Neural cell (in vitro differentiated cells): ENCODE data around the gene ARHGAP18. TPM values are rescaled to one million over a fixed set of nuclear protein-coding genes. Genes with fewer than 3 reads are reported as not detected.

ENCODE experiments used
- H2AFZ ChIP-seq: fragments of 200-600, 300-800 bp; sonication (generic), shearing (Covaris generic); 2 replicates; pipeline ENCODE4 v1.6.0; 2014; ENCODE audit warnings: low read depth, mild to moderate bottlenecking, antibody characterized with exemption, low read length, moderate library complexity
- H3F3A ChIP-seq: fragments of 200-600 bp; shearing (Covaris generic); 2 replicates; pipeline ENCODE4 v1.6.1; 2016; ENCODE audit warnings: mild to moderate bottlenecking, moderate library complexity, mixed read lengths, antibody characterized with exemption, low read length; ENCODE audit not compliant: insufficient read depth, poor library complexity, severe bottlenecking
- H3K27ac ChIP-seq: fragments of 200-600, 300-800 bp; sonication (generic), shearing (Covaris generic); 2 replicates; pipeline ENCODE4 v1.5.1; 2014; ENCODE audit warnings: mild to moderate bottlenecking, low read length, moderate library complexity
- H3K27me3 ChIP-seq: fragments of 300-800, 200-600 bp; sonication (generic), shearing (Covaris generic); 2 replicates; pipeline ENCODE4 v1.6.0; 2014; ENCODE audit warnings: mild to moderate bottlenecking, low read depth, low read length, moderate library complexity; ENCODE audit not compliant: insufficient read depth
- H3K36me3 ChIP-seq: fragments of 300-800, 200-600 bp; sonication (generic), shearing (Covaris generic); 2 replicates; pipeline ENCODE4 v1.5.1; 2014; ENCODE audit warnings: mild to moderate bottlenecking, antibody characterized with exemption, low read length, moderate library complexity; ENCODE audit not compliant: insufficient read depth
- H3K4me2 ChIP-seq: fragments of 300-800, 200-600 bp; sonication (generic), shearing (Covaris generic); 2 replicates; pipeline ENCODE4 v1.6.0; 2014; ENCODE audit warnings: mild to moderate bottlenecking, low read length
- H3K4me3 ChIP-seq: fragments of 300-800, 200-600 bp; sonication (generic), shearing (Covaris generic); 2 replicates; pipeline ENCODE4 v1.5.1; 2014; ENCODE audit warnings: mild to moderate bottlenecking, low read length, moderate library complexity
- H3K79me2 ChIP-seq: fragments of 200-600 bp; shearing (Covaris generic); replicated peaks from 2 replicates; pipeline ENCODE4 v1.6.0; 2014; ENCODE audit warnings: mild to moderate bottlenecking, low read length, moderate library complexity; ENCODE audit not compliant: insufficient read depth
- H3K9ac ChIP-seq: fragments of 300-800, 200-600 bp; sonication (generic), shearing (Covaris generic); 2 replicates; pipeline ENCODE4 v1.6.1; 2016; ENCODE audit warnings: mild to moderate bottlenecking, low read length, mixed read lengths
- H3K9me2 ChIP-seq: fragments of 200-600 bp; shearing (Covaris generic); 2 replicates; pipeline ENCODE4 v1.6.1; 2016; ENCODE audit warnings: mild to moderate bottlenecking, low read length, mixed read lengths; ENCODE audit not compliant: insufficient read depth
- H3K9me3 ChIP-seq: fragments of 200-600, 300-800 bp; sonication (generic), shearing (Covaris generic); 2 replicates; pipeline ENCODE4 v1.6.1; 2016; ENCODE audit warnings: mild to moderate bottlenecking, mixed run types, low read length, moderate library complexity, mixed read lengths
- H4K20me1 ChIP-seq: fragments of 200-600 bp; shearing (Covaris generic); 2 replicates; pipeline ENCODE4 v1.6.1; 2016; ENCODE audit warnings: mild to moderate bottlenecking, mixed run types; ENCODE audit not compliant: insufficient read depth
- EP300 ChIP-seq: fragments of 450-650 bp; conservative IDR thresholded peaks from 2 replicates; pipeline ENCODE4 v1.6.1; 2014; ENCODE audit warnings: antibody characterized with exemption, mild to moderate bottlenecking, moderate library complexity; ENCODE audit not compliant: poor library complexity, severe bottlenecking
- EZH2 ChIP-seq: fragments of 200-600, 300-800 bp; shearing (Covaris generic), sonication (generic); IDR thresholded peaks from 2 replicates; pipeline ENCODE4 v1.6.1; 2014; ENCODE audit warnings: antibody characterized with exemption, low read length, borderline replicate concordance, mild to moderate bottlenecking; ENCODE audit not compliant: insufficient read depth, poor library complexity, severe bottlenecking
- MXI1 ChIP-seq: fragments of 450-650 bp; conservative IDR thresholded peaks from 2 replicates; pipeline ENCODE4 v1.6.1; 2014; ENCODE audit warnings: antibody characterized with exemption, mild to moderate bottlenecking; ENCODE audit not compliant: poor library complexity, severe bottlenecking
- POLR2AphosphoS5 ChIP-seq: IDR thresholded peaks from 2 replicates; pipeline ENCODE4 v1.6.1; 2012
- RAD21 ChIP-seq: fragments of 450-650 bp; conservative IDR thresholded peaks from 2 replicates; pipeline ENCODE4 v1.6.1; 2014; ENCODE audit warnings: antibody characterized with exemption, mild to moderate bottlenecking, moderate library complexity
- SMC3 ChIP-seq: fragments of 450-650 bp; conservative IDR thresholded peaks from 2 replicates; pipeline ENCODE4 v1.6.1; 2014; ENCODE audit warnings: antibody characterized with exemption, mild to moderate bottlenecking, moderate library complexity; ENCODE audit not compliant: poor library complexity
- TAF1 ChIP-seq: IDR thresholded peaks from 2 replicates; pipeline ENCODE4 v1.6.1; 2012; ENCODE audit warnings: low read depth
- polyA plus RNA-seq: library from polyadenylated mRNA; depleted of rRNA; stranded (reverse); fragments of >200 nt; gene quantifications from 2 replicates; pipeline ENCODE4 v1.2.3, GENCODE V29; 2014
- TF ChIP-seq, protein P1 (sequence below): IDR thresholded peaks from 2 replicates; pipeline ENCODE4 v1.6.1; 2012; ENCODE audit warnings: borderline replicate concordance
- TF ChIP-seq, protein P2 (sequence below): fragments of 450-650 bp; IDR thresholded peaks from 2 replicates; pipeline ENCODE4 v1.5.1; 2014; ENCODE audit warnings: antibody characterized with exemption, mild to moderate bottlenecking, moderate library complexity; ENCODE audit not compliant: poor library complexity, severe bottlenecking

Gene ARHGAP18
- polyA plus RNA-seq, 1 donor from 2014 or later, result 4.7 TPM

GRCh38 chr6:129731428-129731827 is 21.5 kb upstream of the ARHGAP18 start:
- no peaks in the 10 kb centered on the region for H3F3A ChIP-seq
- no peaks in the 10 kb centered on the region for H3K27me3 ChIP-seq
- no peaks in the 10 kb centered on the region for H3K79me2 ChIP-seq
- H3K9me2 ChIP-seq, result no peaks in the 10 kb centered on the region
- no peaks in the 10 kb centered on the region for H3K36me3 ChIP-seq
- no peaks in the 10 kb centered on the region for H3K9me3 ChIP-seq
- H4K20me1 ChIP-seq, result no peaks in the 10 kb centered on the region
- H3K27ac ChIP-seq, result no peak overlapping the region
- H2AFZ ChIP-seq, result no peak overlapping the region
- H3K9ac ChIP-seq, result no peak overlapping the region
- H3K4me3 ChIP-seq, result no peak overlapping the region
- H3K4me2 ChIP-seq, result no peak overlapping the region
- TF ChIP-seq TAF1, result no peak
- no peak for TF ChIP-seq EP300
- TF ChIP-seq SMC3, result no peak
- TF ChIP-seq MXI1, result no peak
- TF ChIP-seq POLR2AphosphoS5, result no peak
- TF ChIP-seq, protein P1, sequence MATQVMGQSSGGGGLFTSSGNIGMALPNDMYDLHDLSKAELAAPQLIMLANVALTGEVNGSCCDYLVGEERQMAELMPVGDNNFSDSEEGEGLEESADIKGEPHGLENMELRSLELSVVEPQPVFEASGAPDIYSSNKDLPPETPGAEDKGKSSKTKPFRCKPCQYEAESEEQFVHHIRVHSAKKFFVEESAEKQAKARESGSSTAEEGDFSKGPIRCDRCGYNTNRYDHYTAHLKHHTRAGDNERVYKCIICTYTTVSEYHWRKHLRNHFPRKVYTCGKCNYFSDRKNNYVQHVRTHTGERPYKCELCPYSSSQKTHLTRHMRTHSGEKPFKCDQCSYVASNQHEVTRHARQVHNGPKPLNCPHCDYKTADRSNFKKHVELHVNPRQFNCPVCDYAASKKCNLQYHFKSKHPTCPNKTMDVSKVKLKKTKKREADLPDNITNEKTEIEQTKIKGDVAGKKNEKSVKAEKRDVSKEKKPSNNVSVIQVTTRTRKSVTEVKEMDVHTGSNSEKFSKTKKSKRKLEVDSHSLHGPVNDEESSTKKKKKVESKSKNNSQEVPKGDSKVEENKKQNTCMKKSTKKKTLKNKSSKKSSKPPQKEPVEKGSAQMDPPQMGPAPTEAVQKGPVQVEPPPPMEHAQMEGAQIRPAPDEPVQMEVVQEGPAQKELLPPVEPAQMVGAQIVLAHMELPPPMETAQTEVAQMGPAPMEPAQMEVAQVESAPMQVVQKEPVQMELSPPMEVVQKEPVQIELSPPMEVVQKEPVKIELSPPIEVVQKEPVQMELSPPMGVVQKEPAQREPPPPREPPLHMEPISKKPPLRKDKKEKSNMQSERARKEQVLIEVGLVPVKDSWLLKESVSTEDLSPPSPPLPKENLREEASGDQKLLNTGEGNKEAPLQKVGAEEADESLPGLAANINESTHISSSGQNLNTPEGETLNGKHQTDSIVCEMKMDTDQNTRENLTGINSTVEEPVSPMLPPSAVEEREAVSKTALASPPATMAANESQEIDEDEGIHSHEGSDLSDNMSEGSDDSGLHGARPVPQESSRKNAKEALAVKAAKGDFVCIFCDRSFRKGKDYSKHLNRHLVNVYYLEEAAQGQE, result no peak
- TF ChIP-seq EZH2, result no peak
- no peak for TF ChIP-seq RAD21
- TF ChIP-seq, protein P2, sequence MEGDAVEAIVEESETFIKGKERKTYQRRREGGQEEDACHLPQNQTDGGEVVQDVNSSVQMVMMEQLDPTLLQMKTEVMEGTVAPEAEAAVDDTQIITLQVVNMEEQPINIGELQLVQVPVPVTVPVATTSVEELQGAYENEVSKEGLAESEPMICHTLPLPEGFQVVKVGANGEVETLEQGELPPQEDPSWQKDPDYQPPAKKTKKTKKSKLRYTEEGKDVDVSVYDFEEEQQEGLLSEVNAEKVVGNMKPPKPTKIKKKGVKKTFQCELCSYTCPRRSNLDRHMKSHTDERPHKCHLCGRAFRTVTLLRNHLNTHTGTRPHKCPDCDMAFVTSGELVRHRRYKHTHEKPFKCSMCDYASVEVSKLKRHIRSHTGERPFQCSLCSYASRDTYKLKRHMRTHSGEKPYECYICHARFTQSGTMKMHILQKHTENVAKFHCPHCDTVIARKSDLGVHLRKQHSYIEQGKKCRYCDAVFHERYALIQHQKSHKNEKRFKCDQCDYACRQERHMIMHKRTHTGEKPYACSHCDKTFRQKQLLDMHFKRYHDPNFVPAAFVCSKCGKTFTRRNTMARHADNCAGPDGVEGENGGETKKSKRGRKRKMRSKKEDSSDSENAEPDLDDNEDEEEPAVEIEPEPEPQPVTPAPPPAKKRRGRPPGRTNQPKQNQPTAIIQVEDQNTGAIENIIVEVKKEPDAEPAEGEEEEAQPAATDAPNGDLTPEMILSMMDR, result no peak

- Histone ChIP-seq H3F3A (no peaks in the 10 kb centered on the region), H3K9me2 (no peaks in the 10 kb centered on the region), H2AFZ (no peak overlapping the region), H4K20me1 (no peaks in the 10 kb centered on the region), H3K9me3 (no peaks in the 10 kb centered on the region), H3K4me2 (no peak overlapping the region), H3K27me3 (no peaks in the 10 kb centered on the region), H3K79me2 (no peaks in the 10 kb centered on the region), H3K36me3 (no peaks in the 10 kb centered on the region), H3K27ac (no peak overlapping the region), H3K9ac (no peak overlapping the region), H3K4me3 (no peak overlapping the region)
- TF ChIP-seq SMC3 (peak; percentile 66), MXI1 (no peak), RAD21 (peak; percentile 65), POLR2AphosphoS5 (no peak)
- TF ChIP-seq, protein P2, result peak; percentile 62
- TF ChIP-seq, protein P1, result no peak
Measured at GRCh38 chr6:129730477-129731165, 20.6 kb upstream of the ARHGAP18 start.
